H1 (cell line): ENCODE data around the gene ZC3H7B. TPM values are rescaled to one million over a fixed set of nuclear protein-coding genes. Genes with fewer than 3 reads are reported as not detected.

Experiments
- CTCF ChIA-PET: fragments of 300-600 bp; sonication (Branson Sonifier 250); formaldehyde crosslinking; loops from one replicate; lab custom pipeline; 2021; ENCODE audit not compliant: partially characterized antibody; lab: Charles Lee
- POLR2A ChIA-PET: fragments of 300-600 bp; sonication (Branson Sonifier 250); formaldehyde crosslinking; loops from one replicate; lab custom pipeline; 2021; ENCODE audit warnings: inconsistent platforms; ENCODE audit not compliant: partially characterized antibody; lab: Charles Lee
- DNase-seq, 2 experiments: peaks; one replicate each; pipeline versions ENCODE4 v3.0.0 to v3.0.0-alpha.2; 2010 to 2022; ENCODE audit warnings: low spot score in 2 of 2, low read depth in 1 of 2, mixed read lengths in 1 of 2
- FAIRE-seq: peaks from 2 replicates; lab custom pipeline; 2011; peaks lifted over from hg19 to GRCh38; lab: Jason Lieb, UNC
- H2AFZ ChIP-seq: 2 replicates; pipeline ENCODE4 v1.8.1; 2012; ENCODE audit warnings: low read length, inconsistent platforms
- H2AK5ac ChIP-seq: 2 replicates; pipeline ENCODE4 v1.6.1; 2013; ENCODE audit warnings: low read depth, low read length
- H2BK120ac ChIP-seq: replicated peaks from 2 replicates; pipeline ENCODE3; 2013; ENCODE audit warnings: low read depth, low read length, inconsistent platforms
- H2BK12ac ChIP-seq: 2 replicates; pipeline ENCODE4 v1.6.1; 2013; ENCODE audit warnings: low read depth, low read length
- H2BK15ac ChIP-seq: 2 replicates; pipeline ENCODE4 v1.6.1; 2013; ENCODE audit warnings: low read length
- H2BK20ac ChIP-seq: 2 replicates; pipeline ENCODE4 v1.6.1; 2013; ENCODE audit warnings: low read length
- H2BK5ac ChIP-seq: 2 replicates; pipeline ENCODE4 v1.6.1; 2013; ENCODE audit warnings: low read depth, low read length
- H3K14ac ChIP-seq: 2 replicates; pipeline ENCODE4 v1.6.1; 2013; ENCODE audit warnings: inconsistent platforms; ENCODE audit not compliant: insufficient read length
- H3K18ac ChIP-seq: 2 replicates; pipeline ENCODE4 v1.6.1; 2013; ENCODE audit warnings: low read length; ENCODE audit errors: extremely low read depth
- H3K23ac ChIP-seq: 2 replicates; pipeline ENCODE4 v1.6.1; 2013; ENCODE audit warnings: inconsistent platforms; ENCODE audit not compliant: insufficient read length
- H3K23me2 ChIP-seq: 2 replicates; pipeline ENCODE4 v1.6.1; 2013; ENCODE audit warnings: low read depth, low read length
- H3K27ac ChIP-seq: 2 replicates; pipeline ENCODE4 v1.6.1; 2011; ENCODE audit warnings: low read depth, low read length, inconsistent platforms
- H3K27me3 ChIP-seq, 4 experiments: replicated peaks in 1 of 4; 1 replicate in 1 of 4; 2 replicates in 3 of 4; pipeline versions ENCODE4 v1.6.1 to v1.8.1; 2011 to 2013; ENCODE audit warnings: low read length in 3 of 4, mild to moderate bottlenecking in 3 of 4, inconsistent platforms in 2 of 4, mixed read lengths in 2 of 4, moderate library complexity in 1 of 4; ENCODE audit not compliant: control insufficient read depth in 3 of 4, insufficient read depth in 3 of 4; ENCODE audit errors: extremely low read depth in 1 of 4
- H3K36me3 ChIP-seq, 4 experiments: 2 replicates each; pipeline versions ENCODE4 v1.6.1 to v1.8.1; 2011 to 2013; ENCODE audit warnings: mild to moderate bottlenecking in 4 of 4, low read length in 3 of 4, moderate library complexity in 2 of 4, control low read depth in 1 of 4, inconsistent platforms in 1 of 4; ENCODE audit not compliant: insufficient read depth in 4 of 4, control insufficient read depth in 2 of 4
- H3K4ac ChIP-seq: replicated peaks from 2 replicates; pipeline ENCODE3; 2013; ENCODE audit warnings: low read length, low read depth, mixed read lengths, inconsistent platforms; ENCODE audit not compliant: insufficient read length
- H3K4me1 ChIP-seq, 4 experiments: replicated peaks in 1 of 4; 1 replicate in 1 of 4; 2 replicates in 3 of 4; pipeline versions ENCODE4 v1.6.1 to v1.8.1; 2011 to 2013; ENCODE audit warnings: low read length in 3 of 4, inconsistent platforms in 2 of 4, mixed read lengths in 1 of 4; ENCODE audit not compliant: insufficient read depth in 4 of 4, control insufficient read depth in 3 of 4
- H3K4me2 ChIP-seq, 2 experiments: 2 replicates each; pipeline versions ENCODE4 v1.6.1 to v1.8.1; 2011 to 2013; ENCODE audit warnings: low read depth in 2 of 2, low read length in 2 of 2, control low read depth in 1 of 2, inconsistent platforms in 1 of 2, mild to moderate bottlenecking in 1 of 2; ENCODE audit not compliant: insufficient read depth in 1 of 2
- H3K4me3 ChIP-seq, 4 experiments: fragments of 200-600, 300-600 bp in 1 of 4; sonication (generic), shearing (Covaris generic), sonication (Bioruptor Twin) in 1 of 4; 2 replicates each; pipeline versions ENCODE4 v1.5.1 to v1.8.1; 2011 to 2016; ENCODE audit warnings: low read length in 4 of 4, low read depth in 3 of 4, control low read depth in 2 of 4, inconsistent platforms in 2 of 4, mild to moderate bottlenecking in 2 of 4, mixed read lengths in 1 of 4, moderate library complexity in 1 of 4; ENCODE audit not compliant: insufficient read depth in 2 of 4; ENCODE audit errors: extremely low read depth in 1 of 4
- H3K56ac ChIP-seq: replicated peaks from 2 replicates; pipeline ENCODE3; 2013; ENCODE audit warnings: low read depth, mild to moderate bottlenecking, mixed read lengths, low read length, inconsistent platforms; ENCODE audit not compliant: insufficient read length
- H3K79me1 ChIP-seq: 2 replicates; pipeline ENCODE4 v1.6.1; 2013; ENCODE audit warnings: low read depth, low read length, control low read depth
- H3K79me2 ChIP-seq, 2 experiments: 2 replicates each; pipeline versions ENCODE4 v1.6.1 to v1.8.1; 2012 to 2013; ENCODE audit warnings: low read length in 2 of 2, mild to moderate bottlenecking in 2 of 2, inconsistent platforms in 1 of 2; ENCODE audit not compliant: insufficient read depth in 2 of 2, control insufficient read depth in 1 of 2
- H3K9ac ChIP-seq, 4 experiments: replicated peaks in 1 of 4; 1 replicate in 1 of 4; 2 replicates in 3 of 4; pipeline versions ENCODE4 v1.6.1 to v1.8.1; 2011 to 2013; ENCODE audit warnings: low read depth in 3 of 4, low read length in 3 of 4, control low read depth in 2 of 4, mild to moderate bottlenecking in 2 of 4, moderate library complexity in 2 of 4, inconsistent platforms in 1 of 4; ENCODE audit errors: extremely low read depth in 1 of 4
- H3K9me3 ChIP-seq, 2 experiments: 2 replicates each; pipeline versions ENCODE4 v1.6.1 to v1.8.1; 2012 to 2013; ENCODE audit warnings: mild to moderate bottlenecking in 2 of 2, moderate library complexity in 2 of 2, control low read depth in 1 of 2, inconsistent platforms in 1 of 2, low read depth in 1 of 2, low read length in 1 of 2, mixed read lengths in 1 of 2; ENCODE audit not compliant: insufficient read depth in 2 of 2
- H4K20me1 ChIP-seq, 2 experiments: replicated peaks in 1 of 2; 2 replicates each; pipeline versions ENCODE3 to v1.8.1; 2011 to 2013; ENCODE audit warnings: inconsistent platforms in 2 of 2, low read length in 2 of 2, mild to moderate bottlenecking in 1 of 2; ENCODE audit not compliant: insufficient read depth in 2 of 2, control insufficient read depth in 1 of 2
- H4K5ac ChIP-seq: 2 replicates; pipeline ENCODE4 v1.6.1; 2013; ENCODE audit warnings: low read length, low read depth, mixed read lengths, inconsistent platforms; ENCODE audit not compliant: insufficient read length
- H4K8ac ChIP-seq: 2 replicates; pipeline ENCODE4 v1.8.0; 2013; ENCODE audit warnings: mild to moderate bottlenecking, moderate library complexity, low read length, inconsistent platforms; ENCODE audit not compliant: insufficient read depth; ENCODE audit errors: extremely low read depth
- H4K91ac ChIP-seq: replicated peaks from 2 replicates; pipeline ENCODE3; 2013; ENCODE audit warnings: low read length, mixed read lengths, inconsistent platforms; ENCODE audit not compliant: insufficient read length
- ATF2 ChIP-seq: IDR thresholded peaks from 2 replicates; pipeline ENCODE4 v1.6.1; 2012; ENCODE audit warnings: low read length, inconsistent platforms
- BACH1 ChIP-seq: IDR thresholded peaks from 2 replicates; pipeline ENCODE4 v1.6.1; 2012; ENCODE audit warnings: low read length, improper control_type of control experiment
- CREB1 ChIP-seq: IDR thresholded peaks from 2 replicates; pipeline ENCODE4 v1.6.1; 2012; ENCODE audit warnings: inconsistent platforms
- CTBP2 ChIP-seq: IDR thresholded peaks from 2 replicates; pipeline ENCODE4 v1.7.0; 2011; ENCODE audit warnings: borderline replicate concordance, mild to moderate bottlenecking, moderate library complexity, mixed read lengths, low read length; ENCODE audit not compliant: insufficient read depth, insufficient read length
- FOSL1 ChIP-seq: IDR thresholded peaks from 2 replicates; pipeline ENCODE4 v1.6.1; 2011; ENCODE audit warnings: mild to moderate bottlenecking, low read depth, low read length, moderate library complexity; ENCODE audit not compliant: insufficient read depth
- KDM4A ChIP-seq: IDR thresholded peaks from one replicate; pipeline ENCODE4 v1.7.1; 2012; ENCODE audit warnings: low read depth, mild to moderate bottlenecking, moderate library complexity, low read length, inconsistent platforms; ENCODE audit not compliant: severe bottlenecking
- MAX ChIP-seq: IDR thresholded peaks from 2 replicates; pipeline ENCODE4 v1.6.1; 2012; ENCODE audit warnings: inconsistent platforms
- NANOG ChIP-seq: IDR thresholded peaks from 2 replicates; pipeline ENCODE4 v1.6.1; 2011; ENCODE audit warnings: low read length, low read depth, mild to moderate bottlenecking, inconsistent platforms; ENCODE audit not compliant: insufficient read depth, poor library complexity, severe bottlenecking
- NRF1 ChIP-seq: IDR thresholded peaks from 2 replicates; pipeline ENCODE4 v1.6.1; 2011; ENCODE audit warnings: mild to moderate bottlenecking, low read depth, low read length, improper control_type of control experiment
- SAP30 ChIP-seq: fragments of 300-600 bp; sonication (generic); IDR thresholded peaks from 2 replicates; pipeline ENCODE4 v1.7.1; 2012; ENCODE audit warnings: low read length, moderate library complexity, mild to moderate bottlenecking, inconsistent platforms; ENCODE audit not compliant: insufficient read depth, insufficient replicate concordance
- SUZ12 ChIP-seq: fragments of 200-600 bp; sonication (generic); IDR thresholded peaks from 2 replicates; pipeline ENCODE4 v1.6.1; 2012; ENCODE audit warnings: mild to moderate bottlenecking, inconsistent platforms, low read length, moderate library complexity, mixed read lengths
- TAF7 ChIP-seq: optimal IDR thresholded peaks from 2 replicates; pipeline ENCODE3; 2011; ENCODE audit warnings: low read depth, mild to moderate bottlenecking, inconsistent platforms, low read length, moderate library complexity, borderline replicate concordance
- WGBS, 2 experiments: shearing (Covaris generic) in 1 of 2; methylation state at CpG; one replicate each; pipeline versions ENCODE4 v1.1.6 to v1.1.7; 2013 to 2015; ENCODE audit warnings: low lambda C conversion rate in 2 of 2, mixed read lengths in 2 of 2, inconsistent platforms in 1 of 2, low coverage in 1 of 2, missing lambda C conversion rate in 1 of 2; ENCODE audit not compliant: insufficient replicate concordance in 2 of 2, insufficient coverage in 1 of 2, insufficient read length in 1 of 2; ENCODE audit errors: extremely low coverage in 1 of 2, missing lambda C conversion rate in 1 of 2; 5-methylcytosine and 5-hydroxymethylcytosine counted together
- polyA plus RNA-seq, 7 experiments: library from polyadenylated mRNA; depleted of rRNA in 3 of 7; stranded (reverse) in 5 of 7; unstranded in 2 of 7; fragments of >200 nt in 5 of 7; fragments of 200-250 nt in 2 of 7; gene quantifications; 1 replicate in 5 of 7; 2 replicates in 1 of 7; 4 replicates in 1 of 7; pipeline versions ENCODE4 v1.2.1 to v1.2.3, GENCODE V29; 2011 to 2013; ENCODE audit warnings: missing spikeins in 2 of 7, mixed read lengths in 2 of 7
- total RNA-seq: library from RNA; stranded (reverse); fragmentation: NEBNext Ultra II Directional; extraction: Animal tissue kit (Norgen Biotek cat#: 25700); gene quantifications from 2 replicates; pipeline ENCODE4 v1.2.1, GENCODE V29; 2021

The ZC3H7B gene
- total and polyA plus RNA-seq, 2 of the 8 experiments (the other 6 are each of a cell fraction or from before 2014, with no cell fraction given): 35.5 to 78.6 TPM

- no peak for FAIRE-seq
- 92% methylated on average over 7 of the region's 7 CpGs; no CpG with 5 or more reads in 1 of the 2 experiments for WGBS, 2 experiments
- TF ChIP-seq SUZ12 (no peak), NRF1 (no peak), BACH1 (no peak), ATF2 (no peak), TAF7 (no peak), KDM4A (no peak), FOSL1 (no peak), CTBP2 (no peak), MAX (no peak), NANOG (no peak), CREB1 (no peak), SAP30 (no peak)
These were observed 28.2 kb upstream of the ZC3H7B start for GRCh38 chr22:41273128-41273527.

More at GRCh38 chr22:41273128-41273527, 28.2 kb upstream of the ZC3H7B start:
- Histone ChIP-seq H2BK12ac (no peak overlapping the region), H3K56ac (no peak overlapping the region), H3K23ac (no peak overlapping the region), H3K79me2 (no peaks in the 10 kb centered on the region; a peak in 1 of 4 replicates), H4K8ac (no peak overlapping the region), H4K20me1 (peaks cover 7 to 9% of the 10 kb centered on the region in 2 experiments), H3K23me2 (no peaks in the 10 kb centered on the region; the same call in 1 of the 2 replicates), H2BK120ac (no peak overlapping the region), H3K27ac (no peak overlapping the region), H2BK15ac (no peak overlapping the region), H3K36me3 (peaks cover 42 to 88% (median 67%) of the 10 kb centered on the region in 4 experiments), H2AFZ (no peak overlapping the region), H3K9me3 (no peaks in the 10 kb centered on the region), H4K5ac (no peak overlapping the region), H3K9ac (no peak overlapping the region), H3K79me1 (peaks cover 4% of the 10 kb centered on the region; the same call in 1 of the 2 replicates), H3K4me3 (no peak overlapping the region), H2BK5ac (no peak overlapping the region), H3K4me2 (no peak overlapping the region), H3K4ac (no peak overlapping the region), H2BK20ac (no peak overlapping the region), H2AK5ac (no peak overlapping the region), H3K18ac (no peak overlapping the region), H3K27me3 (no peaks in the 10 kb centered on the region), H3K4me1 (no peaks in the 10 kb centered on the region), H3K14ac (no peak overlapping the region), H4K91ac (no peak overlapping the region)
- POLR2A ChIA-PET: interaction anchor here (0.9 to 5.8 kb wide), 4 partner anchors 9 to 20 kb away, joined by 3 to 24 read pairs (median 4); no protein-coding TSS in a partner anchor
- CTCF ChIA-PET: no interaction called here
- no peak for DNase-seq
